Neural cell (in vitro differentiated cells): ENCODE results near the gene MTNR1A.

ENCODE experiments used
- CTCF ChIP-seq: fragments of 450-650 bp; IDR thresholded peaks from 2 replicates; pipeline ENCODE4 v1.5.1; 2014; ENCODE audit warnings: antibody characterized with exemption, mild to moderate bottlenecking, moderate library complexity; ENCODE audit not compliant: poor library complexity, severe bottlenecking
- EZH2 ChIP-seq: fragments of 200-600, 300-800 bp; shearing (Covaris generic), sonication (generic); IDR thresholded peaks from 2 replicates; pipeline ENCODE4 v1.6.1; 2014; ENCODE audit warnings: antibody characterized with exemption, low read length, borderline replicate concordance, mild to moderate bottlenecking; ENCODE audit not compliant: insufficient read depth, poor library complexity, severe bottlenecking
- POLR2AphosphoS5 ChIP-seq: IDR thresholded peaks from 2 replicates; pipeline ENCODE4 v1.6.1; 2012
- RAD21 ChIP-seq: fragments of 450-650 bp; conservative IDR thresholded peaks from 2 replicates; pipeline ENCODE4 v1.6.1; 2014; ENCODE audit warnings: antibody characterized with exemption, mild to moderate bottlenecking, moderate library complexity
- SMC3 ChIP-seq: fragments of 450-650 bp; conservative IDR thresholded peaks from 2 replicates; pipeline ENCODE4 v1.6.1; 2014; ENCODE audit warnings: antibody characterized with exemption, mild to moderate bottlenecking, moderate library complexity; ENCODE audit not compliant: poor library complexity
- TAF1 ChIP-seq: IDR thresholded peaks from 2 replicates; pipeline ENCODE4 v1.6.1; 2012; ENCODE audit warnings: low read depth

DNA sequence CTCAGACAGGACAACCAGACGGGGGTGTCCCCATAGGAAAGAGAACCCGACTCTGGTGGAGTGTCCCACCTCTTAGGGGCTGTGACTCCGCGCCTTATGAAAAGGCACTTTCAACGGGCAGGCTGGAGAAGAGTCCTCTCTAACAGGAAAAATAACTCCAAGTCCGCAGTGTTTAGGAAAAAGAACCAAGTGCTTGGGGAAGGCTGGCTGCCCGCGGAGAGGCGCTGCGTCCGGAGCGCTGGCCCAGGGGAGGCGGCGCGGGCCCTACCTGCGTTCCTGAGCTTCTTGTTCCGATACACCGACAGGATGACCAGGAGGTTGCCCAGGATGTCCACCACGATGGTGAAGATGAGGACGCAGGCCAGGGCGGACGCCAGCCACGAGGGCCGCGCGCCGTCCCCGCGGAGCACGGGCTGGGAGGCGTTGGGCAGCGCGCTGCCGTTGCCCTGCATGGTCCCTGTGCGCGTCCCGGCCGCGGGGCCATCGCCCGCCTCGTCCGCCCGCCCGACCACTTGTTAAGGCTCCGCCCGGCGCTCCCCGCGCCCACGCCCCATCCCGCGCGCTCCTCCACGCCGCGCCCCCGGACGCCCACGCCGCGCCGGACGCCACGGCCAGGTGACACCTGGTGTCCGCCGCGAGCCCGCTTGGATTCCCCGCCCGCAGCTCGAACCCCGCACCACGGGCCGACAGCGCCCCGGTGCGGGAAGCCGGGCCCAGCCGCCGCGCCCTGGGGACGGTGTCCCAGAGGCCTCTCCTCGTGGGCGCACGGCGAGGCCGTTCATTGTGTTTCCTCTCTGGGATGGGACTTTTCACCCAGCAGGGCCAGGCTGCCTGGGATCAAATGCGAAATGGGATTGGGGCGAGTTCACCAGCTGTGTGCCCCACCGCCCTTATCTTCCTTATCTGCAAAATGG is at the start of gene MTNR1A:
- TF ChIP-seq POLR2AphosphoS5 (no peak), TAF1 (no peak), EZH2 (no peak), CTCF (no peak), SMC3 (no peak), RAD21 (peak; percentile 28)
